ENCODE data around the gene OCA2. TPM values are rescaled to one million over a fixed set of nuclear protein-coding genes. Genes with fewer than 3 reads are reported as not detected.

OCA2 gene
- total RNA-seq, 2 donors from 2014 or later, result 3.7 TPM; not detected in 1

GRCh38 chr15:28004143-28005003 is 94.7 kb downstream of the OCA2 start:
- intact Hi-C loops (cut with DNase I), result no loop called here
- DNase-seq (ENCODE audit: low spot score), result no peak
- Histone ChIP-seq H3K4me1 (replicated peaks) (no peaks in the 10 kb centered on the region), H3K27ac (no peak overlapping the region), H3K36me3 (no peaks in the 10 kb centered on the region), H3K4me3 (no peak overlapping the region), H3K9me3 (no peaks in the 10 kb centered on the region), H3K27me3 (replicated peaks; ENCODE audit: insufficient read depth) (no peaks in the 10 kb centered on the region)
- TF ChIP-seq POLR2A (IDR thresholded peaks at IDR 0.05) (no peak), CTCF (IDR thresholded peaks at IDR 0.05) (no peak), POLR2AphosphoS5 (IDR thresholded peaks at IDR 0.05) (no peak)
- WGBS, result 92% methylated on average over 22 of the region's 24 CpGs

- Histone ChIP-seq H3K4me3 (no peak overlapping the region), H3K27ac (no peak overlapping the region), H3K36me3 (no peaks in the 10 kb centered on the region), H3K27me3 (replicated peaks; ENCODE audit: insufficient read depth) (no peaks in the 10 kb centered on the region), H3K9me3 (no peaks in the 10 kb centered on the region), H3K4me1 (replicated peaks) (no peaks in the 10 kb centered on the region)
- intact Hi-C loops (cut with DNase I), result no loop called here
- DNase-seq (ENCODE audit: low spot score), result no peak
- TF ChIP-seq CTCF (IDR thresholded peaks at IDR 0.05) (no peak), POLR2AphosphoS5 (IDR thresholded peaks at IDR 0.05) (no peak), POLR2A (IDR thresholded peaks at IDR 0.05) (no peak)
- 95% methylated on average over 63 of the region's 63 CpGs for WGBS
Measured at GRCh38 chr15:28003302-28004037, 95.6 kb downstream of the OCA2 start.

GRCh38 chr15:28002867-28003266 is 96.2 kb downstream of the OCA2 start:
- 93% methylated on average over 10 of the region's 10 CpGs for WGBS
- no peaks in the 10 kb centered on the region for H3K4me1 ChIP-seq (replicated peaks)
- no peaks in the 10 kb centered on the region for H3K36me3 ChIP-seq
- intact Hi-C loops (cut with DNase I), result no loop called here
- H3K27me3 ChIP-seq (replicated peaks; ENCODE audit: insufficient read depth), result no peaks in the 10 kb centered on the region
- no peak overlapping the region for H3K4me3 ChIP-seq
- H3K27ac ChIP-seq, result no peak overlapping the region
- no peak for DNase-seq (ENCODE audit: low spot score)
- TF ChIP-seq POLR2AphosphoS5 (IDR thresholded peaks at IDR 0.05), result no peak
- TF ChIP-seq CTCF (IDR thresholded peaks at IDR 0.05), result no peak
- no peak for TF ChIP-seq POLR2A (IDR thresholded peaks at IDR 0.05)
- H3K9me3 ChIP-seq, result no peaks in the 10 kb centered on the region

GRCh38 chr15:28002136-28002861 is 96.8 kb downstream of the OCA2 start:
- no peak overlapping the region for H3K27ac ChIP-seq
- H3K27me3 ChIP-seq (replicated peaks; ENCODE audit: insufficient read depth), result no peaks in the 10 kb centered on the region
- no peak overlapping the region for H3K4me3 ChIP-seq
- DNase-seq (ENCODE audit: low spot score), result no peak
- H3K4me1 ChIP-seq (replicated peaks), result no peaks in the 10 kb centered on the region
- H3K9me3 ChIP-seq, result no peaks in the 10 kb centered on the region
- intact Hi-C loops (cut with DNase I), result no loop called here
- no peaks in the 10 kb centered on the region for H3K36me3 ChIP-seq
- 89% methylated on average over 12 of the region's 12 CpGs for WGBS
- no peak for TF ChIP-seq CTCF (IDR thresholded peaks at IDR 0.05)
- no peak for TF ChIP-seq POLR2AphosphoS5 (IDR thresholded peaks at IDR 0.05)
- no peak for TF ChIP-seq POLR2A (IDR thresholded peaks at IDR 0.05)

All from prostate gland (tissue), 2 donors.